IPS-11a (cell line): ENCODE results near the gene ADRA1B.

Source experiments
- H3K4me3 ChIP-seq: one replicate; pipeline ENCODE4 v1.5.1; 2013; ENCODE audit warnings: low read depth, low read length, control low read depth

Gene ADRA1B

DNA sequence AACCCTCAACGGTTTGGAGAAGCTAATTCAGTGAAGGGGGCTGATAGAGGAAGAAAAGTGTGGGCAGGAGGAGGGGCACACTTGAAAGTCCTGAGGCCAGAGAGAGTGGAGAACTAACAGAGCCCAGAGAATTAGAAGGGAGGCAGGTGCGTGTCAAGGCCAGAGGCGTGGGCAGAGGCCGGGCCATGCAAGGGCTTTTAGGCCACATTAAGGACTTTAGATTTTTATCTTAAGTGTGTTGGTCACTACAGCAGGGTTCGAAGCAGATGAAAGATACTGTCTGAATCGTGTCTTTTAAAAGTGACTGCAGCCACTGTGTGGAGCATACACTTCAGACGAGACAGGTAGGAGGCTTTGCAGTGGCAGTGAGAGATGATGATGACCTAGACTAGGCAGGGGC lies 6.7 kb downstream of the ADRA1B start:
- H3K4me3 ChIP-seq: no peak overlapping the region

DNA sequence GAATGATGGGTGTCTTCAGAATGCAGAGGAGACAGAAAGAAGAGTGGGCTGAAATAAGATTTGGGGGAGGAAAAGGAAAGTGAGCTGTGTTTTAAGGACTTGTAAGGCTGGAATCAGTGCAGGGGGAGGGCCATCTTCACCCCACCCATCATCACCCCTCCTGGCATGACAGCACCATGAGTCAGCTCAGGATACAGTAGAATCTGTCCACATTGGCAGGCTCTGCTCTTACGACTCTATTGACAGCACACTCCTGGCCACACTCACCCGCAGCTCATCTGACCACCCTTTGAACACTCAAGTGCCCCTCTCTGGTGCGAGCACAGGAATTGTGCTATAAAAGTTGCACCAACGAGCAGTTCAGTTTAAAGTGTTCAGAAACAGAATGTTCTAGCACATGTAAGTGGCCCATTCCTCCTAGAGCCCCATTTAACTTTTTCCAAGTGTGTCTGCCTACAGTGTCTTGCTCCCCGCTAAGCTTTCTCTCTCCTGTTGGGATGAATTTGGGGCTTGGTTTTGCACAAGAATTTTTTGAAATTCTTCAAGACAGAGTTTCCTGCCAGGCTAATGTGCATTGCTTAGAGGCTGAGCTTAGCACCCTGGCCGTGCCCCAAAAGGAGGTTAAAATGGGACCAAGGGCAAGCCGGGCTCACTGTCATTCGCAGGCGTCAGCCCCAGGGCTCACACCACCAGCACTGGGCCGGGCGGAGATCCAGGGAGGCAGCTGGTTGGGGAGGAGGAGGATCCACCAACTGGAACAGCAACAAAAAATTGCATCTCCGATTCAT lies 12.0 kb downstream of the ADRA1B start:
- no peak overlapping the region for H3K4me3 ChIP-seq

DNA sequence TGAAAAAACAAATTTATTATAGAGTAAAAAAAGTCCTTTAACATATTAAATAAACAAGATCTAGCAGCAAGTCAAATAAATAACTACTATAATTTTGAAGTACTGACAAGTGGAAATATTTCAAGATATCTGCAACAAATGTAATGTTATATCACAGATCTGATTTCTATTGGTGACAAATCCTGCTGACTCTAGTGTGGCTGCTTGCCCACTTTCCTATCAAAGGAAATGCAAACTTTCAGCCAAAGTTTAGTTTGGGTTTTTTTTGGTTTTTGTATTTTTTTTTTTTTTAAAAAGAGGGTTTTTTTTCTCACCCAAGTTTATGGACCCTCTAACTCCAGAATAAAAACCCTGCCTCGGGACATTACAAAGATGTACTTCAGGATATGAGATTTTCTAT lies 12.9 kb downstream of the ADRA1B start:
- no peak overlapping the region for H3K4me3 ChIP-seq

DNA sequence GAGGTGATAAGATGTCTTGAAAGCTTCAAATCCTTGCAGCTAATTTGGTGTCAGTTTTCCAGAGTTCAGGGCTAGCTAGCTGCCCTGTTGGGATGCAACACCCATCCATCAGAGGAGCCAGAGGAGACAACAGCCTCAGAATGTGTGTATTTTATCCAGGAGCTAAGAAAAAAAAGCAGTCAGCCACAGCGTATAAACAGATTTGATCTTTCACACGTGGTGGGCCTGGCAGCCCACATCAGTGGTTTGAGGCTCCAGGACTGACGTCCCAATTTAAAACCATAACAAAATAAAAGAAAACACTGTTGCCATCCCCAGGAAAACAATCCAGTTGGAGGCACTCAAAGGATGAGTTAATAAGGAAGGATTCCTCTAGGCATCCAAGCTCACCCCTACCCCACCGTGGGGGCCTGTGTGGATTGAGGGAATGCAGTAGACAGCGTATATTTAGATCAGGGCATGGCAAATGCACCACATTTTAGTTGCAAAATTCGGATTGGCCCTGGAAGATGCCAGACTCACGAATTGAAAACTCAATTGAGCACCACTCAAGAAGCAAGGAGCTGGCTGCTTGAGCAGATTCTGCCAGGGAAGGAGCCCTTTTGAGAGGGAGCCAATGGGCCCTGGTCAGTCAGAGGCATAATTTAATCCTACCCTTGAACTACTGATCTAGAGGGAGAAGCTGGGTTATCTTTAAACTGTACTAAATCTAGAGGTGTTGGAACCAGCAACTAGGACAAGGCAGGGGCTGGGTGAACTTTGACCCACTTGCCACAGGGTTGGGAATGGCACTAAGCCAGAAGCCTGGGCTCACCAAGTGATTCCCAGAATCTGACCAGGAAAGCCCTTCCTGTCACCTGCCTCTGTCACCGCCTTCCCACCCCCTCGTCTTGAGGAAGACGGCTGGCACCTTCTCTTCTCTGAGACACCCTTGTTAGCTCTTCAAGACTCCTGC lies 17.5 kb downstream of the ADRA1B start:
- H3K4me3 ChIP-seq: no peak overlapping the region

DNA sequence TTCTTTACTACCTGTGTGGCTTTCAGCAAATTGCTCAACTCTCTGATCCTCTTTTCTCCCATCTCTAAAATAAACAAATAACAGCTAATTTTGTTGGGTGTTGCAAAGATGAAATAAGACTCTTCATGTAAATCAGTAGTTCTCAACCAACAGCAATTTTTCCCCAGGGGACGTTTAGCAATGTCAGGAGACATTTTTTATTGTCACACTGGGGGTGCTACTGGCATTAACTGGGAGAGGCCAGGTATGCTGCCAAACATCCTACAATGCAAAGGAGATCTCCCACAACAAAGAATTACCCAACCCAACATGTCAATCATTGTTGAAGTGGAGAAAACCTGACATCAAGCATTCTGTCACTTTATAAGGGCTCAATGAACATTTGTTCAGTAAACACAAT lies 19.7 kb downstream of the ADRA1B start:
- no peak overlapping the region for H3K4me3 ChIP-seq

DNA sequence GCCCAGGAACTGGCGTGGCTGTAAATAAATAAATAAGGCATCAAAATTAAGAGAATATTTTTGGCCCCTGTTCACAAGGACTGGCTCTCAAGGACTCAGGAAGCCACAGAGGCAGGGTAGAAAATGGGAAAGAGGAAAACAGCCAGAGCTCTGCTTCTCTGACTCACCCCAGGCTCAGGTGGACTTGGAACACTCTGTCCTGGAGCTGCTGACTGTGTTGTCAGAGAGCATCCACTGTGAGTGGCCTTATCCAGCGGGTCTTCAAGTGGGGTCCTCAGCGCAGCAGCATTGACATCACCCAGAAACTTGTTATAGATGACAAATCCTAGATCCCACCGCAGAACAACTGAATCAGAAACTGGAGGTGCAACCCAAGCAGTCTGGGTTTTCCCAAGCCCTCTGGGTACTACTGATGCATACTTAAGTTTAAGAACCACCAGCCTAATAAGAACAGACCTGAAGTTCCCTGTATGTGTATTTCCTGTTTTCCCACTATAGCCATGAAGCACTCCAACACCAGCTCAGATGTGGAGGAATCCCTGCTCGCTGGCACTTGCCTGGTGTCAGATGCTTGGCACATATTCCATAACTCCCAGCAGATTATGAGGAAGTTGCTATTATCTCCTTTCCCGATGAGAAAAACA lies 20.5 kb downstream of the ADRA1B start:
- no peak overlapping the region for H3K4me3 ChIP-seq

DNA sequence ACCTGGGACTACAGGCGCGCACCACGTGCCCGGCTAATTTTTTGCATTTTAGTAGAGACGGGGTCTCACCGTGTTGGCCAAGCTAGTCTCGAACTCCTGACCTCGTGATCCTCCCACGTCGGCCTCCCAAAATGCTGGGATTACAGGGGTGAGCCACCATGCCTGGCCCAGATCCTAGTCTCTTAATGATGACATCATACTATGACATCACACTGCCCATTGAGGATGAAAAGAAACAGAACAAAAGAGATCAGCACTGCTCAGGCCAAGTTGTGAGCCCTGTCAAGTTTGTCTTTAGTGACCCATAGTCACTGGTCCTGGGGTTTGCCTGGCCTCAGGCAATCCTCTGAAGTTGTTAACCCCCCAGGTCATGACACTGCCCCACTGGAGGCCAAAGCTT lies 21.3 kb downstream of the ADRA1B start:
- H3K4me3 ChIP-seq: no peak overlapping the region

DNA sequence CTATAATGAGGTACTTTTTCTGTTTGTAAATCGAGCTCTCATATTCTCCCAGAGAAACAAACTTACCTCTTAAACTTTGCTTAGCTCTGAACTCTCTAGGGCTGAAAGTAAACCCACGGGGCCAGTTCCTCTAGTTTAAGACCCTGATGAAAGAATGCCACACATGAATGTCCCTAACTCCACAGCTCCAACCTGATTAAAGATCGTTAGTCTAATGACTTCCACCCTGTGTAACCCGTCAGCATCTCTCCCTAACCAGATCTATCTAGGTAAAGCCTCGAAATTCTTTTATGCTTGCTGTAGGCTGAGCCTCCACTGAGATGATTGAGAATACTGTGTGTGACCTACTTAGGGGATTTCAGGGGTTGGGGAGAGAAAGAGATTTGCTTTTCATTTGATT lies 27.0 kb downstream of the ADRA1B start:
- no peak overlapping the region for H3K4me3 ChIP-seq

DNA sequence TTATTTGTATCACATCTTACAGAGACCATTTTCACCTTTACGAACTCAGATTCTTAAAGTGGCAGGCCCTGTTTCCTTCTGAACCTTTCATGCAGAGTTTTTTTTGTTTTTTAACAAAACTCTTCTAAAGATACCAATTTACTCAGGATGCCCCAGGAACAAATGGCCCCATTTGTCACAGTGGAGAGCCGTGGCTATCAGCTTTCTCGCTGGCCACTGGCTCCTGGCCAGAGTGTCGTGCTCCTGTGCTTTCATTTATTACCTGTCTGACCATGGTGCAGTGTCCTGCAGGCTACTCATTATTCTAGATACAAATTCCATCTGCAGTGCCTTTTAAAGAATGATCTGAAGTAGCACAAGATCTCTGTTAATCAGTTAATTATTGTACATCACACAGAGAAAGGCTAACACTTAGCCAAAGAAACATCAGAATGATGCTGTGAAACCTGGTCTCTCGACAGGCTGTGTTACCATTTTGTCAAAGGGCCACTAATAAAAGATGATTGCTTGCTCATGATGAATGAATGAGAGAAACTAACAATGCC lies 27.8 kb downstream of the ADRA1B start:
- H3K4me3 ChIP-seq: no peak overlapping the region

DNA sequence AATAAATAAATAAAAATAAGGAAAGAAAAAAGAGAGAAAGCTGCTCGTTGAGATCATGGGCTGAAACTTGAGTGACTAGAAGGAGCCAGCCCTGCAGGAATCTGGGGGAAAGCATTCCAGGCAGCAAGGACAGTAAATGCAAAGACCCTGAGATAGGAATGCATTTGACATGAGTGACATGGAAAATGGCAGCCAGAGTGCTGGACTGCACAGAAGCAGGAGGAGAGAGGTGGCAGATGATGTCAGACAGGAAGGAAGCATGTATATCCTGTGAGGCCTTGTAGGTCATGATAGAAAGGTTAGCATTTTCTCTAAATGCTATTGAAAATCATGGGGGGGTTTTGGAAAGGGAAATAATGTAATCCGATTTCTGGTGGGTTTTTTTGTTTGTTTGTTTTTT lies 29.1 kb downstream of the ADRA1B start:
- no peak overlapping the region for H3K4me3 ChIP-seq

DNA sequence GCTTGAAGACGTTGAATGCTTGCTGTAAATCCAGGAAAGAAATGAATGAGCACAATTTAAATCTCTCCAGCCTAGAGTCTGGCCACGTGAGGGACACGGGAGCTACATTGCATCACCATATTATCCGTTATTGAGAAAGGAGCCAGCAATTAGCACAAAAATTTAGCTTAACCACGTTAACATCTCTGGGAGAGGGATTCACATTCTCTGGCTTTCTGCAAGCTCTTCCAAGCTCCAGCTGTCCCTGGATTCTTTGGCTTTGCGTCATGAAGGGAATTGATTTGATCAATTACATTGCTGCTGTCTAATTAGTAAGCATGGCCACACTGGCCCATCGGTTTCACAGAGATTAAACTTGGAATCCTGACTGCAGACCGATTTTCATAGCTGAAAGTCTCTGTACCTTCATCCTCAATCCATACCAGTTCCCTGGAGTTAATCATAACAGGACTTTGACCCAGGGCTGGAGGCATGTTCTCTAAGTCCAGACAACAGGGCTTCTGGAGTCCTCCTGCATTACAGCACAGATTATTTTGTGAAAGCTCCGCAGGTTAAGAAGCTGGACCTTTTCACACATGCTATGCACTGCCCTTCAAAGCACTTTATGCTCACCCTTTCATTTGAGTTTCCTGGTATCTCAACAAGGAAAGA lies 31.6 kb downstream of the ADRA1B start:
- H3K4me3 ChIP-seq: no peak overlapping the region

DNA sequence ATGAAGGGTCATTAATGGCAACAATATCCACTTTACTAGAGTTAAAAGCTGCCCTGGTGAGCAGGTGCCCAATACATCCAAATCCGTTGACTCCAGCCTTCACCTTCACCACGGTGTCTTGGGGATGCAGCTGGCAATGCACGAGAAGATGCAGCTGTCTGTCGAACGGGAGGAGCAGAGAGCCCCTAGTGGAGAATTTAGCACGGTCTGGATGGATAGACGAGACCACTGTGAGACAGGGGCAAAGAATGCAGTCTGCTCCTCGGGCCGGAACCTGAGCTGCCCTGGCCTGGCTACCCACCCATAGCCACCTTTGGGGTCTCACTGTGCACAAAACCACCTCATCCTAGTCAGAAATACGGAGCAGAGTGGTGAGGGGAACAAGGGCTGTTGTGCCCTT lies 35.1 kb downstream of the ADRA1B start:
- H3K4me3 ChIP-seq: no peak overlapping the region

DNA sequence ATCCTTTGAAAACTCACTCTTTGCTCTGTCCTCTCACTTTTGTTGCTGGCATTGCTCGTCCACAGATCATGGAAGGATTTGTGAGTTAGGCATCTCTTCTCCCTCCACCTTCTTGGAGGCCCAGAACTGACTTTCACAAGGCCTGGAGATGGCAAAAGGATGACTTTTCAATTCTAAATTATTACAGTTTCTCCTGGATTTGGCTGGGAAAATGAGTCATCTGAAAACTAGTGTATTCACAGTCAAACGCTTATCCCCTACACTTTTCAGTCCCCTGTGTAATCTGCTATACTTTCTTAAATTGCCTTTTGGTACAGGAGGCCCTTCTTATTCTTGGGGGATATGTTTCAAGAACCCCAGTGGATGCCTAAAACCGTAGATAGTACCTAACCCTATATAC lies 35.6 kb downstream of the ADRA1B start:
- H3K4me3 ChIP-seq: no peak overlapping the region

DNA sequence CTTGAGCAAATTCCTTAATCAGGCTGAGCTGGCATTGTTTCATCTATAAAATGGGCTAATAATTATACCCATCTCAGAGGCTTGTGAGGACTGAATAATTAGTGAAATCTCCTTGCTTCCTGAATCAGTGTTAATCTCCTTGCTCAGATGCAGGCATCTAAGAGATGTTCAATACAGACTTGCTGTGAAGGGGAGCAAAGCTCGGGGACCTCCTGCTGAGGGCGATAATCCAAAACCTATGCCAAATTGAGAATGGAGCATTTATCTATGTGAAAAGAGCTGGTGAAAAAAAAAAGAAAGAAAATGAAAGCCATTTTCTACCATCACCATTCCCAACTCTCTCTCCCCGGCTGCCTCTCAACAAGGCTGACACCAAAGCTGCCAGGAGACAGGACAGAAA lies 37.3 kb downstream of the ADRA1B start:
- H3K4me3 ChIP-seq: no peak overlapping the region

DNA sequence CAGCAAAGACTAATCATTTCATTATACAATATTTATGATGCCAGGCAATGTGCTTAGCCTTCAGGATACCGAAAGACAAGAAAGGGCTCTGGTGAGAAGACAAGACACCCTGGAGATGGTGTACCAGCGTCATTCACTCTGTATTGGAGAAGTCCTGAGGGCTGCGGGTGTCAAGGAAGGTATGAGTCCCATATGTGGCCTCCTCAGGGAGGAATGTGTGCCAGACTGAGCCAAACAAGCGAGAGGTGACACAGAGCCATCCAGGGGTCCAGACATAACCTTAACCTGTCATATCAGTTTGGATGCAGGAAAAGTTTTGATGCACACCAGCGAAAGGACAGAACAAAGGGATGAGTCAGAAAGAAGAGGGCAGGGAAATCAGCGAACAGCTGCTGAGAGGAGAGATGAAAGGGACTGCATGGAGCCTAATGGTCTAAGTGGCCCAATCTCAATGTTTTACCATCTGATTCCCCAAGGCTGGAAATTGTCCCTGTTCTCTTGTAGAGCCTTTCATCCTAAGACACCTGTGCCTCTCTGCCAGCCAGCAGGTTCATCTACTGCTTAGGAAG lies 38.9 kb downstream of the ADRA1B start:
- no peak overlapping the region for H3K4me3 ChIP-seq

DNA sequence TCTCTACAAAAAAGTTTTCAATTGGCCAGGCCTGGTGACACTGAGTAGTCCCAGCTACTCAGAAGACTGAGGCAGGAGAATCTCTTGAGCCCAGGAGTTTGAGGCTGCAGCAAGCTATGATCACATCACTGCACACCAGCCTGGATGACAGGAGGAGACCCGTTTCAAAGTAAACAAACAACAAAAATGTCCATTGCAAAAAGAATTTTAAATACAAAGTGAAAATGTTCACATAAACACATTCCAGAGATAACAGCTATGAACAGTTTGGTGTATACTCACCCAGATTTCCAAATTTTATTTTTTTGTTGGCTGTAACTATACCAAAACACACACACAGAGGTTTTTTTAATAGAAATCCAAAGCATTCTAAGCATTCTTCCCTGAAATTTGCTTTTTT lies 39.8 kb downstream of the ADRA1B start:
- H3K4me3 ChIP-seq: no peak overlapping the region

DNA sequence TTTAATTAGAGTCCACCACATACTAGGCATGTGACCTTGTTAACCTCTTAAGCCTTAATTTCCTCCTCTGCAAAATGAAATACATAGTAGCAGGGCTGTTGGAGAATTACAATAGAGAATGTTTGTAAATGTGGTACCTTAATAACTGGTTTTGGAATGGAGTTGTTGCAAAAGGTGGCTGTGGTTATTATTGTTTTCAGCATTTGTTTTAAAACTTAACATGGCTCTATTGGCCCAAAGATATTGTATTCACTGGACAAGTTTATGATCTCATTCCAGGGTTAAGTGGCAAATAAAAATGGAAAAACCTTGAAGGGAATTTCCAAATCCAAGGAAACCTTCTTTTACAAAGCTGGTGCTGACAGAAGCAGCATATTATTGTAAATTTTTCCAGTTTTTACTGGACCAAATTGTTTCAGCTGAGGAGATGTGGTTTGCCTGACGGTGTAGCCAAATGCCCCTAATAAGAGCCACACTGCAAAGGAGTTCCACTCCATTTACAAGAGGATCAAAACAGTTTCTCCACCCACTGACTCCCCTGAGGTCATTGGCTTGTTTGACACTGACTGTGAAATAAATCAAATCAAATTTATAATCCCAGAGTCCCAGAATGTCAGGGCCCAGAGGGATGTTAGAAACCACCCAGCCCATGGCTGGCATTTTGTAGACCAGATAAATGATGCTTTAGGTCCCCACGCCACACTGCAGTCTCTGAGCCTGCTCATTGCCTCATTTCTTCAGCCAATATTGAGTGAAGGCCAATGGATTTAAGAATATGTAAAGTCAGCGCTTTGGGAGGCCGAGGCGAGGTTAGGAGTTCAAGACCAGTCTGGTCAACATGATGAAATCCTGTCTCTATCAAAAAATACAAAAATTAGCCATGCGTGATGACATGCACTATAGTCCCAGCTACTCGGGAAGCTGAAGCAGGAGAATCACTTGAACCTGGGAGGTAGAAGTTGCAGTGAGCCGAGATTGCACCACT lies 45.2 kb downstream of the ADRA1B start:
- H3K4me3 ChIP-seq: no peak overlapping the region

DNA sequence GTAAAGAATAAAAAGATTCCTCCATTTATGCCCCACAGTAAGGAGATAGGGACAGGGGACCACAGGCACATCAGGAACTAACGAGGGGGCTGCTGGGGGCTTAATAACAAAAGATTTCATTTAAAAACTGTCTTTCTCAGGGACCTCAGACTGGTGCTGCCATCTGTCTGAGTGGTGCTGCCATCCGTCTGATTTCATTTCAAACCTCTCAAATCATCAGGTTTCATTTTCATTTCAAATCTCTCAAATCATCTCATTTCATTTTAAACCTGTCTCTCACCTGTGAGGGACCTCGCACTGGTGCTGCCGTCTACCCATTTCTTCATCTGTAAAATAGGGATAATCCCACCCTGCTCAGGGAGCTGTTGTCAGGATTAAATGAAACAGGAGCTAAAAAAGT lies 45.9 kb downstream of the ADRA1B start:
- H3K4me3 ChIP-seq: no peak overlapping the region

DNA sequence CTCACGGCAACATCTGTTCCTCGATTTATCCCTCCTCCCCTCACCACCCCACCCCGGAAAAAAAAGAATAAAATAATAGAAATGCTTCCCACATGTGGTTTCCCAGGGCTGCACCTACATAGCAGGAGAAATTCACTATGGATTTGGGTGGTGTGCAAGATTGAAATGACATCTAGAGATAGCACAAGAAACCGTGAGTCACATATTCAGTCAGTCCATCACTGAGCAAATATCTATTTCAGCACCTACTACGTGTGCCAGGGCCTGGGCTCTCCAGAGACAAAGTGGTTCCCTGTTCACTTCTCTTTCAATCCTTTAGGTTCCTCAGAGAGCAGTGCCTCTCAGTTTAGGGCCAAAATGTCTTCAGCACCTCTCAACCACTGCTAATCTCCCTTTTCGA lies 47.7 kb downstream of the ADRA1B start:
- H3K4me3 ChIP-seq: no peak overlapping the region
